Measurements from ENCODE around the gene MBD3. TPM values are rescaled to one million over a fixed set of nuclear protein-coding genes. Genes with fewer than 3 reads are reported as not detected.
A peak's percentile ranks its signal among the peaks of the same experiment; 100 is the strongest.
"Not testable (repeated sequence)": the region's sequence is repeated elsewhere in the genome, so short reads cannot be mapped to it uniquely, and the experiment has no call there.

MBD3 gene
- total and polyA plus RNA-seq, 5 donors from 2014 or later: 4.8 to 39.7 (median 5.8) TPM

GRCh38 chr19:1555487-1556389 is 36.9 kb downstream of the MBD3 start:
- no peak overlapping the region for H3K27ac ChIP-seq (ENCODE audit: insufficient read depth, low read length, poor library complexity, severe bottlenecking)
- H3K27ac Mint-ChIP-seq: no peak overlapping the region
- ATAC-seq (ENCODE audit: low read depth in 2 of 2) (no peak), DNase-seq (no peak)
- H3K4me1 ChIP-seq (ENCODE audit: control insufficient read depth, insufficient read depth, low read length, poor library complexity, severe bottlenecking): no peaks in the 10 kb centered on the region
- no peaks in the 10 kb centered on the region for H3K9me3 ChIP-seq (ENCODE audit: control insufficient read depth in 2 of 2, low read length in 2 of 2)
- no peaks in the 10 kb centered on the region for H3K9me3 Mint-ChIP-seq
- no peaks in the 10 kb centered on the region for H3K36me3 ChIP-seq (ENCODE audit: control insufficient read depth, insufficient read depth, low read length)
- H3K27me3 Mint-ChIP-seq: no peaks in the 10 kb centered on the region
- no peaks in the 10 kb centered on the region for H3K36me3 Mint-ChIP-seq
- H3K4me3 ChIP-seq (ENCODE audit: low read depth, low read length): no peak overlapping the region
- H3K4me1 Mint-ChIP-seq: no peaks in the 10 kb centered on the region
- no peaks in the 10 kb centered on the region for H3K27me3 ChIP-seq (ENCODE audit: control insufficient read depth, insufficient read depth, low read length)
- no peak overlapping the region for H3K4me3 Mint-ChIP-seq

- Mint-ChIP-seq H3K4me1 (no peaks in the 10 kb centered on the region), H3K36me3 (no peaks in the 10 kb centered on the region), H3K27me3 (no peaks in the 10 kb centered on the region), H3K9me3 (no peaks in the 10 kb centered on the region), H3K4me3 (no peak overlapping the region), H3K27ac (no peak overlapping the region)
- no peaks in the 10 kb centered on the region for H3K4me1 ChIP-seq (ENCODE audit: control insufficient read depth, insufficient read depth, low read length, poor library complexity, severe bottlenecking)
- ATAC-seq (ENCODE audit: low read depth in 2 of 2): no peak
- no peak overlapping the region for H3K4me3 ChIP-seq (ENCODE audit: low read depth, low read length)
- DNase-seq: no peak
- H3K27ac ChIP-seq (ENCODE audit: insufficient read depth, low read length, poor library complexity, severe bottlenecking): no peak overlapping the region
- no peaks in the 10 kb centered on the region for H3K9me3 ChIP-seq (ENCODE audit: control insufficient read depth in 2 of 2, low read length in 2 of 2)
- H3K36me3 ChIP-seq (ENCODE audit: control insufficient read depth, insufficient read depth, low read length): no peaks in the 10 kb centered on the region
- H3K27me3 ChIP-seq (ENCODE audit: control insufficient read depth, insufficient read depth, low read length): no peaks in the 10 kb centered on the region
These were observed 37.7 kb downstream of the MBD3 start for GRCh38 chr19:1554968-1555367.

- no peaks in the 10 kb centered on the region for H3K4me1 Mint-ChIP-seq
- DNase-seq: no peak
These were observed 39.2 kb downstream of the MBD3 start for GRCh38 chr19:1553415-1553814.

GRCh38 chr19:1551068-1552040 is 41.3 kb downstream of the MBD3 start:
- no peak overlapping the region for H3K27ac ChIP-seq (ENCODE audit: insufficient read depth, low read length, poor library complexity, severe bottlenecking)
- no peaks in the 10 kb centered on the region for H3K9me3 ChIP-seq (ENCODE audit: control insufficient read depth in 2 of 2, low read length in 2 of 2)
- no peak overlapping the region for H3K4me3 Mint-ChIP-seq
- H3K4me1 ChIP-seq (ENCODE audit: control insufficient read depth, insufficient read depth, low read length, poor library complexity, severe bottlenecking): no peaks in the 10 kb centered on the region
- no peak overlapping the region for H3K27ac Mint-ChIP-seq
- H3K9me3 Mint-ChIP-seq: no peaks in the 10 kb centered on the region
- H3K4me1 Mint-ChIP-seq: peaks cover 0 to 3% (median under 1%) of the 10 kb centered on the region in 4 donors
- DNase-seq (no peak), ATAC-seq (ENCODE audit: low read depth in 2 of 2) (no peak)
- H3K4me3 ChIP-seq (ENCODE audit: low read depth, low read length): no peak overlapping the region
- H3K36me3 Mint-ChIP-seq: no peaks in the 10 kb centered on the region
- H3K27me3 ChIP-seq (ENCODE audit: control insufficient read depth, insufficient read depth, low read length): no peaks in the 10 kb centered on the region
- peaks cover 5% of the 10 kb centered on the region for H3K27me3 Mint-ChIP-seq
- H3K36me3 ChIP-seq (ENCODE audit: control insufficient read depth, insufficient read depth, low read length): no peaks in the 10 kb centered on the region

More at GRCh38 chr19:1553415-1553814, 39.2 kb downstream of the MBD3 start:
- Histone ChIP-seq H3K4me1 (ENCODE audit: control insufficient read depth, insufficient read depth, low read length, poor library complexity, severe bottlenecking) (no peaks in the 10 kb centered on the region), H3K27me3 (ENCODE audit: control insufficient read depth, insufficient read depth, low read length) (no peaks in the 10 kb centered on the region), H3K27ac (ENCODE audit: insufficient read depth, low read length, poor library complexity, severe bottlenecking) (no peak overlapping the region), H3K36me3 (ENCODE audit: control insufficient read depth, insufficient read depth, low read length) (no peaks in the 10 kb centered on the region), H3K4me3 (ENCODE audit: low read depth, low read length) (no peak overlapping the region), H3K9me3 (ENCODE audit: control insufficient read depth in 2 of 2, low read length in 2 of 2) (no peaks in the 10 kb centered on the region)
- no peaks in the 10 kb centered on the region for H3K27me3 Mint-ChIP-seq
- no peaks in the 10 kb centered on the region for H3K36me3 Mint-ChIP-seq
- no peak overlapping the region for H3K4me3 Mint-ChIP-seq
- peak overlapping the region in 1 of 3 donors; percentile 90 for H3K27ac Mint-ChIP-seq
- ATAC-seq (ENCODE audit: low read depth in 2 of 2): no peak
- H3K9me3 Mint-ChIP-seq: no peaks in the 10 kb centered on the region

GRCh38 chr19:1549332-1549945 is 43.2 kb downstream of the MBD3 start:
- no peak overlapping the region for H3K4me3 Mint-ChIP-seq
- Histone ChIP-seq H3K27ac (ENCODE audit: insufficient read depth, low read length, poor library complexity, severe bottlenecking) (no peak overlapping the region), H3K4me1 (ENCODE audit: control insufficient read depth, insufficient read depth, low read length, poor library complexity, severe bottlenecking) (no peaks in the 10 kb centered on the region), H3K4me3 (ENCODE audit: low read depth, low read length) (no peak overlapping the region), H3K27me3 (ENCODE audit: control insufficient read depth, insufficient read depth, low read length) (peaks cover 2% of the 10 kb centered on the region), H3K36me3 (ENCODE audit: control insufficient read depth, insufficient read depth, low read length) (no peaks in the 10 kb centered on the region), H3K9me3 (ENCODE audit: control insufficient read depth in 2 of 2, low read length in 2 of 2) (no peaks in the 10 kb centered on the region)
- no peak overlapping the region for H3K27ac Mint-ChIP-seq
- DNase-seq: no peak
- peaks cover 18% of the 10 kb centered on the region for H3K27me3 Mint-ChIP-seq
- H3K9me3 Mint-ChIP-seq: no peaks in the 10 kb centered on the region
- ATAC-seq (ENCODE audit: low read depth in 2 of 2): no peak
- H3K4me1 Mint-ChIP-seq: peaks cover 0 to 9% (median 3%) of the 10 kb centered on the region in 4 donors
- H3K36me3 Mint-ChIP-seq: no peaks in the 10 kb centered on the region

- no peaks in the 10 kb centered on the region for H3K36me3 ChIP-seq (ENCODE audit: control insufficient read depth, insufficient read depth, low read length)
- Mint-ChIP-seq H3K36me3 (no peaks in the 10 kb centered on the region), H3K27me3 (peaks cover 39% of the 10 kb centered on the region), H3K27ac (no peak overlapping the region), H3K9me3 (peaks cover 0 to 4% (median 0%) of the 10 kb centered on the region in 7 donors), H3K4me1 (no peaks in the 10 kb centered on the region), H3K4me3 (no peak overlapping the region)
- no peaks in the 10 kb centered on the region for H3K27me3 ChIP-seq (ENCODE audit: control insufficient read depth, insufficient read depth, low read length)
- H3K27ac ChIP-seq (ENCODE audit: insufficient read depth, low read length, poor library complexity, severe bottlenecking): no peak overlapping the region
- ATAC-seq (ENCODE audit: low read depth in 2 of 2): no peak
- no peak for DNase-seq
- no peaks in the 10 kb centered on the region for H3K9me3 ChIP-seq (ENCODE audit: control insufficient read depth in 2 of 2, low read length in 2 of 2)
- H3K4me1 ChIP-seq (ENCODE audit: control insufficient read depth, insufficient read depth, low read length, poor library complexity, severe bottlenecking): no peaks in the 10 kb centered on the region
- H3K4me3 ChIP-seq (ENCODE audit: low read depth, low read length): no peak overlapping the region
These were observed 52.2 kb downstream of the MBD3 start for GRCh38 chr19:1540365-1540925.

GRCh38 chr19:1539749-1540148 is 52.9 kb downstream of the MBD3 start:
- DNase-seq; H3K4me3 Mint-ChIP-seq; H3K4me1 ChIP-seq (ENCODE audit: control insufficient read depth, insufficient read depth, low read length, poor library complexity, severe bottlenecking); H3K4me3 ChIP-seq (ENCODE audit: low read depth, low read length); ATAC-seq (ENCODE audit: low read depth in 2 of 2); H3K9me3 ChIP-seq (ENCODE audit: control insufficient read depth in 2 of 2, low read length in 2 of 2); H3K27ac ChIP-seq (ENCODE audit: insufficient read depth, low read length, poor library complexity, severe bottlenecking); H3K9me3 Mint-ChIP-seq; H3K36me3 ChIP-seq (ENCODE audit: control insufficient read depth, insufficient read depth, low read length); H3K36me3 Mint-ChIP-seq; H3K4me1 Mint-ChIP-seq; H3K27me3 ChIP-seq (ENCODE audit: control insufficient read depth, insufficient read depth, low read length); H3K27ac Mint-ChIP-seq: not testable (repeated sequence)
- H3K27me3 Mint-ChIP-seq: peaks cover 32% of the 10 kb centered on the region

Measured in CD4-positive, CD25-positive, alpha-beta regulatory T cell (primary cell).